Hepatocyte (in vitro differentiated cells): ENCODE data around the gene MVB12A.

Experiments used
- EZH2 ChIP-seq: fragments of 200-600 bp; sonication (generic); IDR thresholded peaks from 2 replicates; pipeline ENCODE4 v1.6.1; 2016; ENCODE audit warnings: antibody characterized with exemption, mild to moderate bottlenecking, borderline replicate concordance
- TF ChIP-seq, protein P1 (sequence below): fragments of 200-600 bp; sonication (generic); IDR thresholded peaks from 2 replicates; pipeline ENCODE4 v1.5.1; 2016; ENCODE audit warnings: antibody characterized with exemption, mild to moderate bottlenecking; ENCODE audit not compliant: poor library complexity

DNA sequence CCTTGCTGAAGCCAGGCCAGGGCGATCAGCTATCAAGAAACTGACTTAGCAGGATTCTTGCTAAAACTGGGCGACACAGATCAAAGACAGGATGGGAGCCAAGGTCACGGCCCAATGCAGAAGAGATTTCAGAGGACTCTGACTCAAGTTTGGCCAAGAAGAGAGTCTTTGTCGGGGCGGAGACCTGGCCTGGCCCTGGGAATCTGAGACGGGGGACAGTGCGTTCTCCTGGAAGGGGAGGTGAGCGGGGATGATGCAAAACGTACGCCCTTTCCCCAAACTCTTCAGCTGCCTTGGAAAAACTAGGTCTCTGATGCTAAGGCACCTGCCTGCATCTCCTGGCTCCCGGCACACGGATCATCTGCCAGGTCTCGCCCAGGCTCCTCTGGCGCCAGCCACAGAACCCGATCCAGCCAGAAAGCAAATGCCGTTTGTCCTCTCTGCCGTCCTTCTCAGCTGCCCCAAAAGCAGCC lies 9.8 kb downstream of the MVB12A start:
- TF ChIP-seq, protein P1, sequence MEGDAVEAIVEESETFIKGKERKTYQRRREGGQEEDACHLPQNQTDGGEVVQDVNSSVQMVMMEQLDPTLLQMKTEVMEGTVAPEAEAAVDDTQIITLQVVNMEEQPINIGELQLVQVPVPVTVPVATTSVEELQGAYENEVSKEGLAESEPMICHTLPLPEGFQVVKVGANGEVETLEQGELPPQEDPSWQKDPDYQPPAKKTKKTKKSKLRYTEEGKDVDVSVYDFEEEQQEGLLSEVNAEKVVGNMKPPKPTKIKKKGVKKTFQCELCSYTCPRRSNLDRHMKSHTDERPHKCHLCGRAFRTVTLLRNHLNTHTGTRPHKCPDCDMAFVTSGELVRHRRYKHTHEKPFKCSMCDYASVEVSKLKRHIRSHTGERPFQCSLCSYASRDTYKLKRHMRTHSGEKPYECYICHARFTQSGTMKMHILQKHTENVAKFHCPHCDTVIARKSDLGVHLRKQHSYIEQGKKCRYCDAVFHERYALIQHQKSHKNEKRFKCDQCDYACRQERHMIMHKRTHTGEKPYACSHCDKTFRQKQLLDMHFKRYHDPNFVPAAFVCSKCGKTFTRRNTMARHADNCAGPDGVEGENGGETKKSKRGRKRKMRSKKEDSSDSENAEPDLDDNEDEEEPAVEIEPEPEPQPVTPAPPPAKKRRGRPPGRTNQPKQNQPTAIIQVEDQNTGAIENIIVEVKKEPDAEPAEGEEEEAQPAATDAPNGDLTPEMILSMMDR: no peak
- TF ChIP-seq EZH2: no peak
